ENCODE data around the gene NPAS3.

The NPAS3 gene

DNA sequence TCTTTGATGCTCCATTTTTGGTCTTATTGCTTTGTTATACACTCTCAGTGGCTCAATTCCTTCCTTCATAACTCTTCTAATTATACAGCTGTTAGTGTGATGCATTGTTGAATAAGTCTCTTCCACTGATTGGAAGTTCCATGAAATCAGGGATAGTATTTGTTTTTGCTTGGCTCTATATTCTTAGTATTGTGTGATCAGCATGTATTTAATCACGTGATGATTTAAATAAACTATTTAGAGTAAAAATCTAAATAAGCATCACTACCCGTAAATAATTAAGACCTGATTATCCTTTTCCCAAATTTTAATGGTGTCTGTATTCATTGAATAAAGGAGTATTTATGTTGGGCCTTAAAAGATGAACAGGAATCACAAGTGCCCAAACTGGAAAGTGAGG, 355.7 kb downstream of the NPAS3 start:
- Histone ChIP-seq H3K27me3 (ENCODE audit: low read depth) (no peaks in the 10 kb centered on the region), H3K36me3 (replicated peaks) (no peaks in the 10 kb centered on the region), H3K4me3 (no peak overlapping the region), H3K4me1 (peaks cover 5% of the 10 kb centered on the region), H3K9me3 (no peaks in the 10 kb centered on the region)
- in situ Hi-C loops (cut with MboI; ENCODE audit: low sequenced_read_pairs): no loop called here
- DNase-seq (ENCODE audit: low spot score in 2 of 2): no peak

DNA sequence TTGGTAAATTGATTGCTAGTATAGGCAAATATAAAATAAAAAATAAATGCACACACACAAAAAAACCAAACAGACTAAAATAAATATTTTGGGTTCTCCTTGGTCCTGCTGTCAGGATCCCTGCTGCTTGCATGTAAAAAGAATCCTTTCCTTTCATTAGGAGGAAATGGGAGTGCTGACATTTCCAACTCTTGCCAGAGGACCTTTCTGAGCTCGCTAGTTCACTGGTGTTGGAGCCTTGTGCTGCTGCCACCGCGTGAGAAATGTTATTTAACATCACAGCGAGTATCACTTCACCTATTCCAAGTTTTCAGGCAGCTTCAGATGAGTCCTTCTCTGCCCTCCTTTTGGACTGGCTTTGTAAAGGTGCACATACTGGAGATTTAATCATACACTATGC, 358.9 kb downstream of the NPAS3 start:
- no peaks in the 10 kb centered on the region for H3K36me3 ChIP-seq (replicated peaks)
- DNase-seq (ENCODE audit: low spot score in 2 of 2): no peak
- H3K4me1 ChIP-seq: no peaks in the 10 kb centered on the region
- H3K9me3 ChIP-seq: no peaks in the 10 kb centered on the region
- in situ Hi-C loops (cut with MboI; ENCODE audit: low sequenced_read_pairs): no loop called here
- no peaks in the 10 kb centered on the region for H3K27me3 ChIP-seq (ENCODE audit: low read depth)
- H3K4me3 ChIP-seq: no peak overlapping the region

DNA sequence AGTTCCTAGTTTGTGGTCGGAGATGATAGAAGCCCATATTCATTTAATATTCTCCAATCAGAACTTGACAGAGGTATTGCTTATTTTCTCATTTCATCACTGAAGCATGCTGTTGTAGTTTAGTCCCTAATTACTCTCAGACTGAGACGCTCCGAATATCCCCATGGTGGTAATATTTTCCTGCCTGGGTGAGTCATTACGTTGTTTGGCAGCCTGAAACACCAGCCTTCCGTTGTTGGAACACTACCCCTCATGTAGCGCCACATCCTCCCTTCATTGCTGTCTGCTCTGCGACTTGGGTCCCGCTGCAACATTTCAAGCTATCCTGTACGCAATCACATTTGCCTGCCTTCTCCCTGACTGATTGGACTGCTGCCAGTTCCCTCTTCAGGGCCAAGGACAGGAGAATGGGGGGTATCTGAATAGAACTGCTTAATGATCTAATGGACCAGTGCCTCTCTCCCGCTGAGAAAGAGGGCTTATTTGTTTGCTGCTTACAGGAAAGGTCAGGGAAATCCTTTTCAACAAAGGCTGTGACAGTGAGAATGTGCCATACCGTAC, 369.1 kb downstream of the NPAS3 start:
- DNase-seq (ENCODE audit: low spot score in 2 of 2): no peak
- Histone ChIP-seq H3K36me3 (replicated peaks) (no peaks in the 10 kb centered on the region), H3K27me3 (ENCODE audit: low read depth) (no peaks in the 10 kb centered on the region; the same call in 1 of the 2 replicates), H3K4me3 (no peak overlapping the region), H3K9me3 (no peaks in the 10 kb centered on the region), H3K4me1 (no peaks in the 10 kb centered on the region)
- in situ Hi-C loops (cut with MboI; ENCODE audit: low sequenced_read_pairs): no loop called here

DNA sequence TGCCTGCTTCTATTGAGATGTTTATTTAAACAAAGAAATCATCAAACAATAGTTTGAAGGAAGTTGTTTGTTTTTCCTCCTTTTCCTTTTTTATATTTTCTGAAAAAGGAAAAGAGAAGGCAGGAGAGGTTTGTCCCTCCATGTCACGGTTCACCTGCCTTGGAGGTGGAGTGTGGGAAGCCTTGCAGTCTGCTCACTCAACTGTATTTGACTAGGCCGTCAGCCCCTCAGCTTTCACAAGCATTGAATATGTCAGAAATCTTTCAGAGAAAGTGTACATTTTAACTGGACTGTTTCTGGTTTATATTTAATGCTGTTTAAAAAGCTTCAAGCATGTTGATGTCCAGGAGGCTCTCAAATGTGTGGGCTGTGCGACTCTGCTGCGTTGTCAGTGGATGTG, 370.4 kb downstream of the NPAS3 start:
- DNase-seq (ENCODE audit: low spot score in 2 of 2): no peak
- Histone ChIP-seq H3K36me3 (replicated peaks) (no peaks in the 10 kb centered on the region), H3K4me3 (no peak overlapping the region), H3K4me1 (no peaks in the 10 kb centered on the region), H3K27me3 (ENCODE audit: low read depth) (no peaks in the 10 kb centered on the region; the same call in 1 of the 2 replicates), H3K9me3 (no peaks in the 10 kb centered on the region)
- in situ Hi-C loops (cut with MboI; ENCODE audit: low sequenced_read_pairs): no loop called here

DNA sequence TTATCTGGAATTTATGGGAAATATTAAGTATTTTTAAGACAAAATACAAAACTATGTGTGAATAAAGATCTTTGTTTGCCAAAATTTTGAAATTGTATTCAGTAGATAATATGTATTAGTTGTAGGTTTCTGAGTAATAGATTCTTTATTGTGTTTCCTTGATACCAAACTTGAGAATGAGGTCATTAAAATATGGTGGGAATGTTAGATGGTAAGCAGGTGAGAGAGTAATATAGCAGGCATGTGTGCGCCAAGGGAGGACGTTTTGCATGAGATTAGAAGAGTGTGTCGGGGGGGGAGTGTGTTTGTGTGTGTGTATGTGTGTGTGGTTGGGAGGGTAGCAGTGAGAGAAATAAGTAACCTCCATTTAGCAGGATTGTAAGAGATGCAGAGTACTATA, 376.5 kb downstream of the NPAS3 start:
- in situ Hi-C loops (cut with MboI; ENCODE audit: low sequenced_read_pairs): no loop called here
- Histone ChIP-seq H3K36me3 (replicated peaks) (no peaks in the 10 kb centered on the region), H3K4me3 (no peak overlapping the region), H3K27me3 (ENCODE audit: low read depth) (peaks cover 4% of the 10 kb centered on the region; the same call in 1 of the 2 replicates), H3K4me1 (no peaks in the 10 kb centered on the region), H3K9me3 (no peaks in the 10 kb centered on the region)
- DNase-seq (ENCODE audit: low spot score in 2 of 2): no peak

DNA sequence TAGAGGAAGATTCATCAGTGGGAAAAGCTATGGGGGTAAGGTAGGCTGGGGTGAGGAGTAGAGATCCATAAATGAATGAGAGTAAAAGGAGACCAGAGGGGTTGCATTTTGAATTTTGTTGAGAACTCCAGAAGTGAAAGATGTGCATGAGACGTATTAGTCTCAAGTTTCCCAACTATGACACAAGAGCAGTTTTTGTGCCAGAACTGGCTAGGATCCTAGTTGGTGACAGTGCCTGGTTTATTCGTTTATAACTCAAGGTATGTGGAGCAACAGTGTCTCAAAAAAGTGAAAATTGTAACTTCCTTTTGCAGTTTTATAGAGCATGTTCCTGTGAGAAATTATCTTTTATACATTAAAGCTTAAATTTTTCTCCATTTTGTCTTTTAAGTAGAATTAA, 377.0 kb downstream of the NPAS3 start:
- no peak overlapping the region for H3K4me3 ChIP-seq
- no peaks in the 10 kb centered on the region for H3K36me3 ChIP-seq (replicated peaks)
- DNase-seq (ENCODE audit: low spot score in 2 of 2): no peak
- no peaks in the 10 kb centered on the region for H3K4me1 ChIP-seq
- no peaks in the 10 kb centered on the region for H3K9me3 ChIP-seq
- in situ Hi-C loops (cut with MboI; ENCODE audit: low sequenced_read_pairs): no loop called here
- peaks cover 4% of the 10 kb centered on the region; the same call in 1 of the 2 replicates for H3K27me3 ChIP-seq (ENCODE audit: low read depth)

DNA sequence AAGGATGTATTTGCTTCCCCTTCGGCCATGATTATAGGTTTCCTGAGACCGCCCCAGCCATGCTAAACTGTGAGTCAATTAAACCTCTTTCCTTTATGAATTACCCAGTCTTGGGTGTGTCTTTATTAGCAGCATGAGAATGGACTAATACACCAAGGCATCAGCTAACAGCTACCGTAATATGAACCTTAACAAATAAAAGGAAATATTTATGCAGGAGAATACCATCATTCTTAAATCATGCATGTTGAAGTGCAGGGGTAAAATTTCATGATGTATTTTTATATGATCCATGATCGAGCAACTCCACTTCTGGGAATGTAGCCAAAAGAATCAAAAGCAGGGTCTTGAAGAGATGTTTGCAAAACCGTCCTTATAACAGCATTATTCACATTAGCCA, 379.0 kb downstream of the NPAS3 start:
- no peaks in the 10 kb centered on the region for H3K4me1 ChIP-seq
- peaks cover 8% of the 10 kb centered on the region; the same call in 1 of the 2 replicates for H3K27me3 ChIP-seq (ENCODE audit: low read depth)
- in situ Hi-C loops (cut with MboI; ENCODE audit: low sequenced_read_pairs): no loop called here
- no peak overlapping the region for H3K4me3 ChIP-seq
- H3K9me3 ChIP-seq: no peaks in the 10 kb centered on the region
- H3K36me3 ChIP-seq (replicated peaks): no peaks in the 10 kb centered on the region
- no peak for DNase-seq (ENCODE audit: low spot score in 2 of 2)

DNA sequence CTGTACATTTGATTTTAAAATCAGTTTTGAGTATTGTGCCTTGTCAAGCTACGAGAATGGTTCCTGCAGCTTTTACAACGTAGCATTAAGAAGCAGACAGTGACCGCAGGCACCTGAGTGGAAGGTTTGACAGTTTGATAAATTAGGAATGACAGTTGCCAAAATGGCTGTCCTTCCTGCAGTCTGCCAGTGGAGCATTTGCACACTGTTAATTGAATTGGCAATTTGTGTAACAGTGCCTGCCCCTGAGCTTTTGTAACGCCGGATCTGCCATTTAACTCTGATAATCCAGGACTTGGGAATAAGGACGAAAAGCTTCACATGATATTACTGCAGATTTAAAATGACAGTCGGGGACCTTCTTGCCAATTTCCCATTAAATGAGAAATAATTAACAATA, 385.3 kb downstream of the NPAS3 start:
- Histone ChIP-seq H3K27me3 (ENCODE audit: low read depth) (peaks cover 9% of the 10 kb centered on the region), H3K4me3 (no peak overlapping the region), H3K9me3 (no peaks in the 10 kb centered on the region), H3K4me1 (no peaks in the 10 kb centered on the region), H3K36me3 (replicated peaks) (no peaks in the 10 kb centered on the region)
- in situ Hi-C loops (cut with MboI; ENCODE audit: low sequenced_read_pairs): no loop called here
- no peak for DNase-seq (ENCODE audit: low spot score in 2 of 2)

DNA sequence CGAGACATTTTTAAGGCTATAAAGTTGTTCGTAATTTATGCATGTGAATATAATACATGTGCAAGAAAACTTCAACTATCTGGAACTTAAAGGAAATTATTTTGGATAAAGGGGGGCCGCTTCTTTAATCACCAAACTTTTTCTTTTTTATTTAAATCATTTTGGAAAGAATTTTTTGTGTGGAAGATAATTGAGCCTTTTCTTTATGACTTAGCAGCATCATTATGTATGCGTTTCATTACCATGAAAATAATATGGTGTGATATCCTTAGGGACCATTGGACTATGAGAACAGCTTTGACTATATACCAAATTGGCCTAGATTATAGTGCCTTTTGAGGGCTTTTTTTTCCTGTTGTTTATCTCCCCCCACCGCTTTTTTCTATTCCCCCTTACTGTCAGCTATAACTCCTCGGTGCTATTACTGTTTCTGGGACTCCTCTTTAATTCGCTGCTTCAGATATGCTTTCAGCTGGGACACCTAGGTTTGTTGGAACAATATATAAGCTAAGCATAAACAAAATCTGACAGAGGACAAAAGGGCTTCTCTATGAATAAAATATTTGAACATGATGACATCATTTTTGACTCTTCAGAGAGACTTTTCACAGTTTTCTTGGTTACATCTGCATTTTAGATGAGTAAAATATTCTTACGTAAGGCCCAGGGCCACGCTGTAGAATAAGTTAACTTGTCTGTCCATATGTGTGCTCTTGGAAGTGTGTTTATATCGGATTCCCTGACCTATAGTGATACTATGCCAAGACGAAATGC, 392.7 kb downstream of the NPAS3 start:
- in situ Hi-C loops (cut with MboI; ENCODE audit: low sequenced_read_pairs): no loop called here
- no peaks in the 10 kb centered on the region for H3K36me3 ChIP-seq (replicated peaks)
- no peaks in the 10 kb centered on the region for H3K9me3 ChIP-seq
- DNase-seq (ENCODE audit: low spot score in 2 of 2): peak in 1 of 2 experiments; percentile 78
- no peaks in the 10 kb centered on the region for H3K27me3 ChIP-seq (ENCODE audit: low read depth)
- H3K4me1 ChIP-seq: peaks cover 14% of the 10 kb centered on the region
- no peak overlapping the region for H3K4me3 ChIP-seq

DNA sequence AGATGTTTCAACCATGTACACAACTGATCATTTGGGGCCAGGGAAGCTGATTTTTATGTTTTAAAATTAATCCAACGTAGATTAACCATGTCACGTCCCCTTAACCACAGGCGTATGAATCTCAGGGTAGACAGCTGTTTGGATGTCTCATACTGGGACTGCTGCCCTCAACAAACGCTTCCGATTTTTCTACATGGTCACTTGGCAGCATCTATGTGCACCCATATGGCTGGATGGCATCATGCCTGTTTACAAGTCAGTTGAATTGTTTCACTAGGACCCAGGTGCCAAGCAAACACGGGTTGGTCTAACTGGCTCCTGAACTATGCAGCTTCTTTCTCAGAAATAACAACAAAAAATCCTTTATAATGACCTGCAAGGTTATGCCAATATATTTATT, 393.8 kb downstream of the NPAS3 start:
- Histone ChIP-seq H3K36me3 (replicated peaks) (no peaks in the 10 kb centered on the region), H3K9me3 (no peaks in the 10 kb centered on the region), H3K4me3 (no peak overlapping the region), H3K4me1 (peaks cover 14% of the 10 kb centered on the region), H3K27me3 (ENCODE audit: low read depth) (no peaks in the 10 kb centered on the region)
- in situ Hi-C loops (cut with MboI; ENCODE audit: low sequenced_read_pairs): no loop called here
- DNase-seq (ENCODE audit: low spot score in 2 of 2): no peak

DNA sequence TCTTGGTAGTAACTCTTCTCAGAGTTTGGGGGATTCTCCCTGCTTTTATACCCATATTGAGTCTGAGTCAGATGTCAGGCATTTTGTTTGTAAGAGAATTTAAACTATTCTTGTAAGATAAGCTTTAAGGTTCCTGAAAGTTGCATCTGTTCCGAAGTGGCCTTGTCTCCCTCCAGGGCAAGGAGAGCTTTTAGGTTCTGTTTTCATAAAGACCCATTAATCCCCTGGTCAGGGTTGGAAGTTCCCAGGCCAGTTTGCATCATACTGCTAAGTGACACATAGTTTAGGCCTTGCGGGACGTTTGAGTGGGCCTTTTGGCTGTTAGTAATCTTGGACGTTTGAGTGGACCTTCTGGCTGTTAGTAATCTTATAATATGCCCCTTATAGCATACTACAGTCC, 396.7 kb downstream of the NPAS3 start:
- in situ Hi-C loops (cut with MboI; ENCODE audit: low sequenced_read_pairs): no loop called here
- H3K4me1 ChIP-seq: peaks cover 14% of the 10 kb centered on the region
- H3K27me3 ChIP-seq (ENCODE audit: low read depth): no peaks in the 10 kb centered on the region
- H3K36me3 ChIP-seq (replicated peaks): no peaks in the 10 kb centered on the region
- no peak overlapping the region for H3K4me3 ChIP-seq
- no peak for DNase-seq (ENCODE audit: low spot score in 2 of 2)
- H3K9me3 ChIP-seq: no peaks in the 10 kb centered on the region

DNA sequence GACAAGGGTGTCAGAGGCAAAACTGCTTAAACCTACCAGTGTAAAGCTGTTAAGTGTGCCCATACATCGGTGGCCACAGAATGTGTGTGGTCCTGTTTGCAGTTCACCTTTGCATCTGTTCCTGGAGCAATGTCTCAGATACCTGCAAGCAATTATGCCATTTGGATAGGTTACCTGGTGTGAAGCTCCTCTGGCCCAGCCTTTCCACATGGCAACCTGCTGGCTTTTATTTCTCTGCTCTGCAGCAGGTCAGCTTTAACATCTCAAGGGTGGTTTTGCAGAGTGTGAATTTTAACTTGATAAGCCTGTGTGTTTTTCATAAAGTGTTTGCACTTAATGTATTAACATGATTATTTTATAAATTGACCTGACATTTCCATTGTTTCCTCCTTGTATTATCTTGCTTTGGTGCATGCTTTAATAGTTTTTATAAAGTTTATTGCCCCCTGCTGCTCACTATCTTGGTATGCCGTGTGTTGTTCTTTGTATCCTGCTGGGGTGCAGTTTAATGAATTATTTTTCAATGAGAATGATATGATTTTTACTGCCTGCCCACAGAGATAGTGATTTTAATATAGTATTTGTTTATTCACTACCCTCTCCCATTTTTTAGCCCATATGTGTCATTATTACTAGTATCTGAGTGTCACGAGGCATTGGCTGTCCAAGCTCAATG, 403.8 kb downstream of the NPAS3 start:
- H3K4me1 ChIP-seq: no peaks in the 10 kb centered on the region
- H3K36me3 ChIP-seq (replicated peaks): no peaks in the 10 kb centered on the region
- no peak overlapping the region for H3K4me3 ChIP-seq
- no peak for DNase-seq (ENCODE audit: low spot score in 2 of 2)
- no peaks in the 10 kb centered on the region; the same call in 1 of the 2 replicates for H3K27me3 ChIP-seq (ENCODE audit: low read depth)
- H3K9me3 ChIP-seq: 0 out of 2 replicates have a peak, but pooled peaks cover 2% of the 10 kb centered on the region
- in situ Hi-C loops (cut with MboI; ENCODE audit: low sequenced_read_pairs): no loop called here

DNA sequence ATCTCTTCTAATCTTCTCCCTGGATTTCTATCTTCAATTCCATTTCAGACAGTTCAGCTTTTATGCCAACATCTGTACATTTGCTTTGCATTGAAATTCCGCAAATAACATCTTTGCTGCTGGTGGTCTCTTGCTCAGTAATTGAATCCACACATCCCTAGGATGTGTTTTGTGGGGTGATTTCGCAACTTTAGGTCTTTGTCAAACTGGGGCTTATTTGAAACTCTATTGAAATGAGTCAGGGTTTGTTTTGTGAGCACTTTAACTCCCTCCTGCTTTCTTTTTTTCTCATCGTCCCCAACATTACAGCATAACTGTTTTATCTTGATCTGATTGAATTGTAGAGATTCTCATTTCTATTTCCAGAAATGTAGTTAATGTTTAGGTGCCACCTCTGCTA, 404.3 kb downstream of the NPAS3 start:
- Histone ChIP-seq H3K9me3 (0 out of 2 replicates have a peak, but pooled peaks cover 2% of the 10 kb centered on the region), H3K4me1 (no peaks in the 10 kb centered on the region), H3K36me3 (replicated peaks) (no peaks in the 10 kb centered on the region), H3K27me3 (ENCODE audit: low read depth) (no peaks in the 10 kb centered on the region; the same call in none of the 2 replicates), H3K4me3 (no peak overlapping the region)
- in situ Hi-C loops (cut with MboI; ENCODE audit: low sequenced_read_pairs): no loop called here
- DNase-seq (ENCODE audit: low spot score in 2 of 2): no peak

DNA sequence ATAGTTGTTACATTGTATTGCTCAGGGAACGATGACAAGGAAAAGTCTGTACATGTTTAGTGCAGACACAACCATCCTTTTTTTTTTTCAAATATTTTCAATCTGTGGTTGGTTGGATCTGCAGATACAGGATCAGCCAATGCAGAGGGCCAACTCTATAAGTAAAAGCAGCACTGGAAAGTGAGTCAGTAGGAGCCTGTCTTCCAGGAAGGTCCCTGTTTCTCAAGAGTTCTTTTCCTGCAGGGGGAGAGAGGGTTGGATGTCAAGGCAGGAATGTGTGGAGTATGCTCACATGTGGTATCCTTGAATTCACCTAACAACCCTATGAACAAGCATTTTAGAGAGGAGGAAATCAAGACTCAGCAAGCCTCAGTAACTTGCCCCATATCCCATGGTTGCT, 409.1 kb downstream of the NPAS3 start:
- DNase-seq (ENCODE audit: low spot score in 2 of 2): no peak
- H3K27me3 ChIP-seq (ENCODE audit: low read depth): peaks cover 4% of the 10 kb centered on the region; the same call in 1 of the 2 replicates
- in situ Hi-C loops (cut with MboI; ENCODE audit: low sequenced_read_pairs): no loop called here
- no peaks in the 10 kb centered on the region for H3K36me3 ChIP-seq (replicated peaks)
- no peaks in the 10 kb centered on the region for H3K4me1 ChIP-seq
- H3K9me3 ChIP-seq: no peaks in the 10 kb centered on the region
- H3K4me3 ChIP-seq: no peak overlapping the region

Data from HAP-1 (cell line).